NCI-H748 (cell line): ENCODE data around the gene RITA1.
"Not testable (repeated sequence)": the region's sequence is repeated elsewhere in the genome, so short reads cannot be mapped to it uniquely, and the experiment has no call there.

Source experiments
- DNase-seq: peaks from one replicate; lab custom pipeline; 2025; ENCODE audit not compliant: unreplicated experiment; lab: John Stamatoyannopoulos, UW

RITA1 gene

DNA sequence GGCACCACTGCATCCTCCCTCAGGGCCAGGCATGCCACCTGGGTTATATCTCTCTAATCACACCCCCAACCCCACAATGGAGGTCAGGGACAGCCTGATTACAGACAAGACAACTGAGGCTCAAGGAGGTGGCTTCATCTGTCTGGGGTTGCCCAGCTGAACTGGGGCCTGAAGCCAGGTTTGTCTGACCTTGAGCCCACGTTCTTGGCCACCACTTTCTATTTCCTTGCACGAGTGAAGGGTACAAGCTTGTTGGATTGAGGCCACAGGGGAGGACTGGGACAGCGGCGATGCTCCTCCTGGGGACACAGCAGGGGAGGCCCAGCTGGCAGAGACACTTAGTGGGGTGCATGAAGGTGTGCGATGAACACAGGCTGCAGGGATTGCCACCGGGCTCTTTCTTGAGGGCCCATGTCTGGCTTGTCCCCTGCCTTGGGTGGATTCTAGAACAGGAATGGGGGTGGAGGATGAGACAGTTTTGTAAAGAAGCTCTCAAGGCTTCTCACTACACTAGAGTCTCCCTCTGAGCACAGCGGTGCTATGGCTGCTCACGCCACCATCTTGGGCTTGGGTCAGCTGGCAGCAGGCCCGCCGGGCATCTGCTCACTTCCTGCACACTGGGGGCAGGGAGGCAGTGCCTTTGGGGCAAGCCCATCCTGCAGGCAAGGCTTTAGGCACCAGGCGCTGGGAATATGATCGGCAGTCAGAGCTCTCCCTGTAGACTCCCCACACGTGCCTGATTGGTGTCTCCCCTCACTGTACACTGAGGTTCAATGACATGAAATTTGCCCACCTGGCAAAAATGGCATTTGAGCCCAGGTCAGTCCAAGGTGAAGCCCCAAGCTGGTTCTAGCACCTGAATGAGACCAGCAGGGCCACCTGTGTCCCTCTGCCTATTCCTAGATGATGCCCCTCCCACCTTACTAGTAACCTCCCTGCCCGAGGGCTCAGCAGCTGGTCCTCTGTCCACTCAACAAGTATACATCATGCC, 16.0 kb downstream of the RITA1 start:
- DNase-seq = no peak

DNA sequence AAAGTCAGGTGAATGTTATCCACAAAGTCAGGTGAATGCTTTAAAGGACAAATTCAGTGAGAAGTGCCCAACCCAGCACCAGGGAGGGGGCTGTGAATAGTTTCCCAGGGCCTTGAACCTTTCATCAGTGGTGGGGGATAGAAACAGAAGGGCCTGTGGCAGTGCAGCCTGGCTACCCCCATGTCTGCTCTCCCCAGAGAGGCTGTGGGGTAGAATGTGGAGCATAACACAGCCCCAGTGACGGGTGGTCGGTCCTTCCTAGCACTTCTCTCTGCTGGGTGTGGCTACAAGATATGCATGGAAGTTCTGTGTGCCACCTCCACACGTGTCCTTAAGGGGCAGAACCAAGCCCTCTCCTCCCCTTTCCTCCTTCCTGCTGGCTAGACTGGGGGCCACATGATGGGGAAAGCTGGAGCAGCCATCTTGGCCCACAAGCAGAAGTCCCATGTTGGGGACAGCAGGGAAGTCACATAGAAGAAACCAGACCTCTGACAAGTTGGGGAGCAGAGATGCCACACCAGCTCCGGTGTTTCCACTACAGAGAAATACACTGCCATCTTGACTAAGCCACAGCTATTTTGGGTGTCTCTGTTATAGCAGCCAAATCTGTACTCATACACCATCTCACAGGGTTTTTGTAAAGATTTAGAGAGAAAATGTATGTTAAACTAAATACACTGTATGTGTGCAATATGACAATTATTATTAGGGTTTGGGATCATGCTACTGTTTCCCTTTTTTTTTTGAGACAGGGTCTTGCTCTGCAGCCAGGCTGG, 17.0 kb downstream of the RITA1 start:
- DNase-seq = no peak

DNA sequence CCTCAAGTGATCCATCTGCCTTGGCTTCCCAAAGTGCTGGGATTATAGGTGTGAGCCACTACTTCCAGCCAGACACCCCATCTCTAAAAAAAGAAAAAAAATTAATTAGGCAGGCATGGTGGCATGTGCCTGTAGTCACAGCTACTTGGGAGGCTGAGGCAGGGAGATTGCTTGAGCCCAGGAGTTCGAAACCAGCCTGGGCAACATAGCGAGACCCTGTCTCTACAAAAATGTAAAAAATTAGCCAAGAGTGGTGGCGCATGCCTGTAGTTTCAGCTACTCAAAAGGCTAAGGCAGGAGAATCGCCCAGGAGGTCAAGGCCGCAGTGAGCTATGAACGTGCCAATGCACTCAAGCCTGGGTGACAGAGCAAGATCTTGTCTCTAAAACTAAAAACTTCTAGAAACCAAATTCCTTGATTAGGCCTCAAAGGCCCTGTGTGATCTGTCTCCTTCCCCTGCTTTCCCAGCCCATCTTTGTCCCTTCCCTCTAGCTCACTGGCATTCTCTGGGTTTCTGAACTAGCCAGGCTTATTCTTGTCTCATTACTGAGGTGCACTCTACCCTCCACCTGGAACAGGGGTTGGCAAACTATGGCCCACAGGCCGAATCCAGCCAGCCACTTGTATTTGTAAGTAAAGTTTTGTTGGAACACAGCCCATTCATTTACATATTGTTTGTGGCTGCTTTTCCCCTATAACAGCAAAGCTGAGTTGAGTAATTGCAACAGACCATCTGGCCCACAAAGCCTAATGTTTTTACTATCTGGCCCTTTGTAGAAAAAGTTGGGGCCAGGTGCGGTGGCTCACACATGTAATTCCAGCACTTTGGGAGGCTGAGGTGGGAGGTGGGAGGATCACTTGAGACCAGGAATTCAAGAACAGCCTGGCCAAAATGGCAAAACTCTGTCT, 18.6 kb downstream of the RITA1 start:
- DNase-seq = no peak

DNA sequence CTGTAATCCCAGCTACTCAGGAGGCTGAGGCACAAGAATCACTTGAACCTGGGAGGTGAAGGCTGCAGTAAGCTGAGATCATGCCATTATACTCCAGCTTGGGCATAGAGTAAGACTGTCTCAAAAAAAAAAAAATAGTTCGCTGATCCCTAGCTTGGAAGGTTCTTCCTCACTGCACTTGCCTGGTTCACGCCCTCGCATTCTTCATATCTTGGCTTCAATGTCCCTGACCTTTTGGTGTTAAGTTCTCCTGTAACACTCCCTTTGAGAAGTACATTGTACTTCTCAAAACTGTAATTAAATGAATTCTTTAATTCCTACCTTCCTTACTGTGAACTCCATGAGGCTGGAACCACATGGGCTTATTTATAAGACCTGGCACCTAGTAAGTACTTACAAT, 19.3 kb downstream of the RITA1 start:
- DNase-seq = no peak

DNA sequence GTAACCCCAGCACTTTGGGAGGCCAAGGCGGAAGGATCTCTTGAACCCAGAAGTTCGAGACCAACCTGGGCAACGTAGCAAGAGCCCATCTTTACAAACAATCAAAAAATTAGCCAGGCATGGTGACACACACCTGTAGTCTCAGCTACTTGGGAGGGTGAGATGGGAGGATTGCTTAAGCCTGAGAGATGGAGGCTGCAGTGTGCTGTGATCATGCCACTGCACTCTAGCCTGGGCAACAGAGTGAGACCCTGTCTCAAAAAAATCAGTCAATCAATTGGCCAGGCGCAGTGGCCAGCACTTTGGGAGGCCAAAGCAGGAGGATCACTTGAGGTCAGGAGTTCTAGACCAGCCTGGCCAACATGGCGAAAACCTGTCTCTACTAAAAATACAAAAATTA, 21.3 kb downstream of the RITA1 start:
- DNase-seq = not testable (repeated sequence)

DNA sequence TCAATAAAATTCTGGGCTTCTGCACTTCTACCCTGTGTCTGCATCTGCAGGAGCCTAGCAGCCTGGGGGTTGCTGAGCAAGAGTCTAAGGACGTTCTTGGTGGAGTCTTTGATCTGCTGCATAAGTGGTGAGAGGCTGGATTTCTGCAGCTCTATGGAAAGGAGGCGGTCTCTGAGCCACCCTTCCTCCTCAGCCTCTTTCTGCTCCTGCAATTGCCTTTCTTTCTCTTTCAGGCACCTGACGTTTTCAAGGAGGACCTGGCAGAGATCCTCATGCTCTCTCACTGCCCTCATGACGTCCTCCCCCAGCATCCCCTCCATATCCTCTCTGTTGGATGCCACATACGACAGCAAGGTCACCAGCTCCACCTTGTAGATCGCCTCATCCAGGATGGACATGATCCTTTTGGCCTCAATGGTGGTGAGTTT, 22.1 kb downstream of the RITA1 start:
- DNase-seq = no peak

DNA sequence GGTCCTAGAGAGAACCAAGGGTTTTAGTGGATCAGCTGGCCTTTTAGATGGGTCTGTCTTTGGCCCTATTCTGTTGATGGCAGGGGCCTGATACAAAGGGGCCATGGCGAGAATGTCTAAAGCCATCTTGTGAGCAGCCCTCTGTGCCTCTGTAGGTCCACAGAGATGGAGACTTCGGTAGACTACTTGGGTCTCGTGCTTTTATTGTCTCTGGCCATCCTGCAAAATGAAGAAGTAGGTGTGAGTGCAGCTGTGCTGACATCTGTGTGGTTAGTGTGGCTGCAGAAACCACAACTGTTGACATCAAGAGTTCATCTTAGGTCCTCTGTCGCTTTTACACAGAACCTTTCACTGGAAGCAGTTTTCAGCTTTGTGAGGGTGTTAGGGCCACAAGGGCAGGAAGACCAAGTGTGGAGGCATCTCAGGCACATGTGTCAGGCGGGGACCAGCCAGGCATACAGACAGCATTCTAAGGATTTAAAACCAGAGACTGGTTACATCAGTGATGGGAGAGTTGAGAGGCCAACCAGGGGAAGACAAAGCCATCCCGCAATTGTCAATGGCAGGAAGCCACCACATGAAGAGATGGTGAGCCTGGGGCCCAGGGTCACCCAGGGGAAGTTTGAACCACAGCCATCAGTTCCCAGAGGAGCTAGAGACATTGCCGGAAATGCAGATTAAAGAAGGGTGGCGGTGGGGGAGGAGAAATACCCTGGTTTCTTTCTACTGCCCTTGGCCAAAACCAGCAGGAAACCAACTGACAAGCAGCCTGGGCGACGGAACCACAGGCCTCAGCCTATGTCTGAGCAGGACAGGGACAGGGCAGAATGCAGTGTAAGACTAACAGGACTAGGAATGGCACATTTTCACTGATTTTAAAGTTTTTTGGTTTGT, 22.8 kb downstream of the RITA1 start:
- no peak for DNase-seq

DNA sequence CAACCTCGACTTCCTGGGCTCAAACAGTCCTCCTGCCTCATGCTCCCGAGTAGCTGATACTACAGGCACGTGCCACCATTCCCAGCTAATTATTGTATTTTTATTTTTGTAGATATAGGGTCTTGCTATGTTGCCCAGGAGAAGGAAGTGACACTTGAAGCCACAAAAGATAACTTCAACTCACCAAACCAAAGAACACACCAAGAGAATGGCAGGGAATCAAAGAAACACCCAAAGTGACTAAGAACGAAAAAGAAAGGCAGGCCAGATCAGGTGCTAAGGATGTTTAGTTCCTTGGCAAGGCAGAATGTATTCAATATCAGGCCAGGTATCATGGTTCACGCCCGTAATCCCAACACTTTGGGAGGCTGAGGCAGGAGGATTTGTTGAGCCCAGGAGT, 25.6 kb downstream of the RITA1 start:
- no peak for DNase-seq

DNA sequence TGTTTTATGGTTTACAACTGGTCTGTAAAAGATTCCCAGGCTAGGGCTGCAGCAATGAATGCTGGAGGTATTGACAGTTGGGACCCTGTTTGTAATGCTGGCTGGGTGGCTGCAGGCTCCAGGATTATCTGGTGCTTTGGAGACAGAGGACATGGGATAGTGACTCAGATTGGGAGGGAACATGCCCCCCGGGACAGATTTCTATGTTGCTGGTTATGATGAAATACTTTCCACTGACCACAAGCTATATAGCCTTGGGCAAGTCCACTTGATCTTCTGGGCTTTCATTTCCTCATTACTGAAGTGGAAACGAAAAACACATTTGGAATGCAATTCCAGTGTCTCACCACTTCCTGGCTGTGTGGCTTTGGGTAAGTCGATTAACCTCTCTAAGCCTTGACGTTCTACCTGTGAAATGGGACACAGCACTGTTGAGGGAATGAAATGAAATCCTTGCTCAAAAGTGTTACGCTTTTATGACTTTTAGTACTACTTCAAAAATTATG, 29.4 kb downstream of the RITA1 start:
- no peak for DNase-seq

DNA sequence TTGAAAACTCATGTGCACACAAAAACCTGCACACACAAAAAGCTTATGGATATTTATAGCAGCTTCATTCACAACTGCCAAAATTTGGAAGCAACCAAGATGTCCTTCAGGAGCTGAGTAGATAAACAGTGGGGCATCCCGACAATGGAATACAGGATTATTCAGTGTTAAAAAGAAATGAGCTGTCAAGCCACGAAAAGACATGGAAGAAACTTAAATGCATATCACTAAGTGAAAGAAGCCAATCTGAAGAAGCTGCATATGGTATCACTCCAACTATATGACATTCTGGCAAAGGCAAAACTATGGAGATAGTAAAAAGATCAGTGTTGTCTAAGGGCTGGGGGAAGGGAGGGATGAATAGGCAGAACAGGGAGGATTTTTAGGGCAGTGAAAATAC, 30.5 kb downstream of the RITA1 start:
- DNase-seq = no peak

DNA sequence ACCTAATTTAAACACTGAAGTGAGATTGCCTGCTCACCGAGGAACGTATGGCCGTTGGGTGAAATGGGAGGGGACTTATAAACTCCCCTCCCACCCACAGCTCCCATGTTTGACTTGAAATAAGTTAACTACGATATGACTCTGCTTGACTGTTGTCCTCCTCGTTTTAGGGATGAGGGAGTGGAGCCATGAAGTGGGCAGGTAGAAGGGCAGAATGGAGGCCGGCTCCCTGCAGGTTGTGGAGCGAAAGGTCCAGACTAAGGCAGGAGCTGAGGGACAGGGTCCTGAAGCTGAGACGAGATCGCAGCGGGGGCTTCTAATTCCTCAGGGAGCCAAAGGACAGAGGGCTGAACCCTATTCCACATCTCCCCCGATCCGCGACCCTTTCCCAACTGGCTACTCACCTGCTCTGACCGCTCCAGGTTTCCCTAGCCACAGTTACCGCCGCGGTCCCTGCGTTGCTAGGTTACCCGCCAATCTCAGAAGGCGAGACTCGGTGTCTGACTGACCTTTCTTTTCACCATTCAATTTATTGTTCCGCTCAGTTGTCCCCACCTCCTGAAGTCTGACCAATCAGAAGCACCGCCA, 35.2 kb downstream of the RITA1 start:
- no peak for DNase-seq

DNA sequence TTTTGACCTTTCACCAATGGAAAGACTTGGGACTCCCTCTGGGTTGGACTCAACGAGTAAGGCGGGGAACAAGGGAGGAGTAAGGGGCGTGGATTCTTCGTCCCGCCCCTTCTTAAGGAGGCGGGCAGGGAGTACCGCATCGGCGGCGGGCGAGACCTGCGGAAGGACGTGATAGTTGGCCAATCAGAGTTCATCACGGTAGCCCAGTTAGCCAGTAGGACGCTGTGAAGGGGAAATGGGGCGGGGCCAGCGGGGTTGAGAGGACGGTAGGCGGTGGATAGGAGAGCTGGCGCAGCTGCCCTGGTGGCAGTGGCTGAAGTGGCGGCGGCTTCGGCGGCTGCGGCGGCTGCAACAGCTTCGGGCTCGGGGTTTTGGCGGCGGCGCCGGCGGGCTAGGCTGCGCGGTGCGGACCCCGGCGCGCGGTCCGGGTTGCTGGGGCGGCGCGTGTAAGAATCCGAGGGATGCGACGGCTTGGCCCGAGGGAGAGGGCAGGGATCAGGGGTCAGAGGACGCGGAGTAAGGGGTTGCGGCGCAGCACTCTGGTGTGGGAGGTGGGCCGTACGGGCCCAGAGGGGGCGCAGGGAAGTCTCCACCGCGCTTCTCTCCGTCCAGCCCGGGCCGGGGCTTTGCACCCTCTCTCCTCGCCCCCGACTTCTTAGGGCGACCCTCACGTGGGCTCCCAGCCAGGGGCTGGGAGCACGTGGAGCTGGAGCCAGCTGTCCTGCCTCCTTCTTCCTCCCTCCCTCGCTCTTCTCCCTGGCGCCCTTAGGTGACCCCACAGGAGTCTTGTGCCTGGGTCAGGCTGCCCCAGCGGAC, 35.9 kb downstream of the RITA1 start, which contains the start of gene TPCN1:
TPCN1 (plus strand) TSS at position 284 of the 816 bp plus-strand sequence. CDS start 5,389 bp downstream, outside the sequence.
- DNase-seq = peak; percentile 100

DNA sequence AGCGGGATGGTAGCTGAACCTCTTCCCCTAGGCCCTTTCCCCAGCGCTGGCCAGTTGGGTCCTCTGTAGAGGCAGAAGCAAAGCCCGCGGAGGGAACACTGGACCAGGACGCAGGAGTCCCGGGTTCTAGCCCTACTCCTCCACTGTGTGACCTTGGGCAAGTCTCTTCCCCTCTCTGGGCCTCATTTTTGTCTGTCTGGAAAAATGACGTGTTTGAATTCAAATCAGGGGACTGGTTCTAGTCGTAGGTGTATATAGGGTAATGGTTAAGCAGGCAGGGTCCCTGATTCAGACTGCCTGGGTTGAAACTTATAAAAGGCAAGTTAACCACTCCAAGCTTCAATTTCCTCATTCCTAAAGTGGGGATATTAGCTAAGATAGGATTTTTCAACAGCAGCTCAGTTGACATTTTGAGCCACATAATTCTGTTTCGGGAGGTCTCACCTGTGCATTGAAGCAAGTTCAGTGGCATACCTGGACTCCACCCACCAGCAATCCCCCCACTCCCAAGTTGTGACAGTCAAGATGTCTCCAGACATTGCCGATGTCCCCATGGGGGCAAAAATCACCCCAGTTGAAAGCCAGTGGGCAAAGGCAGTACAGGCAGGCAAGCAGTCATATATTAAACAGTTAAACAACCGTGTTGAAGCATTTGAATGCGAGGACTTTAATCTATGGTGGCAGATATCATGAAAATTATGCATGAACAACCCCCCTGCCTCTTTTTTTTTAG, 36.6 kb downstream of the RITA1 start:
- no peak for DNase-seq

DNA sequence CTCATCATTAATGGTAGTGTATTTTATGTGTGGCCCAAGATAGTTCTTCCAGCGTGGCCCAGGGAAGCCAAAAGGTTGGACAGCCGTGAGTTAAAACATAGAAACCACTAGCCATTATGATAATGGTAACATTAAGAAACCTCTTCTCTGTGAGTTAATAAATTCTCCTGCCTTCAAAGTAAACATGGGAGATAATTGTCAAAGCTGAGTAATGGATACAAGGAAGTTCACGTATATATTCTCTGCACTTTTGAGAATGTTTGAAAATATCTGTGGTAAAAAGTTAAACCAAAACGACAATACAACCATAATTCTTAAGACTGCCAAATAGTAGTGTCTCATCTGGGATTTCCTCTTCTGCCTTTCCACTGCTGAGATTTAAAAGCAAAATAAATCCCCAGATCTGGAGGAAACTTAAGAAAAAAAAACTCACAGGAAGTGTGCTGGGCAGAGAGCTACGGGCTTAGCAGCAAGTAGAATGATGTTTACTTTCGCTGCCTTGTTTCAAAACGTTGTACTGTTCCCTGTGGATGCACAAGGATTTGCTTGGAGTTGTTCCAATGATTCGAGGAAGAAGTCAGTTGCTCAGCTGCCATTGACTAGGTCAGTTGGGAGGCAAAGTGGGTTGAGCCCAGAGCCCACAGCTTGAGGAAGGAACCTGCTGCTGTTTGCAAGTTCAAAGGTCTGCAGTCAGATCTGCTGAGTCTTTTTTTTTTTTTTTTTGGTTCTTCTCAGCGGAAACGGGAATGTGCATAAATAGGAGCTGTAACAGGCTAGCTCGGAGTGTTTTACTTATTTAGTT, 37.4 kb downstream of the RITA1 start:
- peak; percentile 46 for DNase-seq

DNA sequence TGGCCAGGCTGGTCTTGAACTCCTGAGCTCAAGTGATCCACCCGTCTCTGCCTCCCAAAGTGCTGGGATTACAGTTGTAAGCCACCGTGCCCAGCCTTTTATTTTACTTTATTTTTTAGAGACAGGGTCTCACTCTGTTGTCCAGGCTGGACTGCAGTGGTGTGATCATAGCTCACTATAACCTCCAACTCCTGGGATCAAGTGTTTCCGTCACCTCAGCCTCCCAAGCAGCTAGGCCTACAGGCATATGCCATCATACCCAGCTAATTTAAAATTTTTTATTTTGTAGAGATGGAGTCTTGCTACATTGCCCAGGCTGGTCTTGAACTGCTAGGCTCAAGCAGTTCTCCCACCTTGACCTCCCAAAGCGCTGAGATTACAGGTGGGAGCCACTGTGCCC, 39.4 kb downstream of the RITA1 start:
- DNase-seq = no peak

DNA sequence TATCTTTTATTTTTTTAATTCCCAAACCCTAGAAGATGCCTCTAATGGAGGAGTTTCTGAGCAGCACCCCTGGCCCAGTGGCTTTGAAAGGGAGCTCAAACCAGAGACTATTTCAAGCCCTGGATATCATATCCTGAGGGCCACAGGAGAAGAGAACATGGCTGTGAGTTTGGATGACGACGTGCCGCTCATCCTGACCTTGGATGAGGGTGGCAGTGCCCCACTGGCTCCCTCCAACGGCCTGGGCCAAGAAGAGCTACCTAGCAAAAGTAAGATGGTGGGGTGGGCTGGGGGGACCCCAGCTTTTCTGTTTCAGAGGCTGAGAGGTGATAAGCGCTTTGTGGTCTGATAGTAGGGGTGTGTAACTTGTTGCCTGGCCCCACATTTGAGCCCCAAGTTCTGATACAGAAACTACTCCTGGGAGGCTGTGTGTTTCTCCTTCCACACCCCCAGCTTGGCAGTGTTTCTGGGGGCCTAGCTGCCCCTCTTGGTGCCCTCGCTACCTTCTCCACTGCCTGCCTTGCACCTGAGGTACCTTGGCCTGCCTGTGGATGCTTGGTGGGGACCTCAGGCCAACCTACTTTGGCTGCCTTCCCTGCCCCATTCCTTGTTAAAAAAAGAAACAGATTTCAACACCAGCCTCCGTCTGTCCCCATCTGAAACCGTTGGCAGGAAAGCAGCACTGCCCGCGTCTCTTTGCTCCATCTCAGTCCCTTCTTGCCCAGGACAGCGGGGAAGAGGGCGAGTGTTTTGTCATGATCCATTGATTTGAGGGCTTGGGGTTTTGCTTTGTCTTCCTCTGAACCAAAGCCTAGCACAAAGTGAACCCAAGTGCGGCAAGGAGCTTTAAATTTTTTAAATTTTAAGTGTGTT, 41.4 kb downstream of the RITA1 start:
- DNase-seq = no peak
